Stimulated activated naive CD4-positive, alpha-beta T cell (primary cell): ENCODE results near the gene WIF1.

Experiments
- DNase-seq, 6 experiments: peaks; one replicate each; lab custom pipeline; 2025; lab: John Stamatoyannopoulos, UW

Gene WIF1

DNA sequence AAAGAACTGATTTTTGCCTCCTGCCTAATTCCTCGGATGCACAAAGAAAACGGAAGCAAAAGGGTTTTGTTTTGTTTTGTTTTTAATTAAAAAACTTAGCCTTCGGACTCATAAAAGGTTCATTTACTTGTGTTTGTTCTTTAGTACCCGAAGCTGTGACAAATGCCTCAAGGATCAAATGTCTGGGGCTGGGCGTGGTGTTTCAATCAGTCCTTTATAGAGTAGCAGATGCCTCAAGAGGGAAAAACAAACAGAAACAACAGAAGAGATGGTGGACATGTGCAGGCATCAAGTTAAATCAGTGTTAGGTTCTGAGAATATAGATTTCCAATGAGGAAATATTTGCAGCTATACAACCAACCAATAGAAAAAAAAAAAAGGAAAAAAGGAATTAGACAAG is 1.6 kb upstream of the WIF1 start:
- no peak for DNase-seq

DNA sequence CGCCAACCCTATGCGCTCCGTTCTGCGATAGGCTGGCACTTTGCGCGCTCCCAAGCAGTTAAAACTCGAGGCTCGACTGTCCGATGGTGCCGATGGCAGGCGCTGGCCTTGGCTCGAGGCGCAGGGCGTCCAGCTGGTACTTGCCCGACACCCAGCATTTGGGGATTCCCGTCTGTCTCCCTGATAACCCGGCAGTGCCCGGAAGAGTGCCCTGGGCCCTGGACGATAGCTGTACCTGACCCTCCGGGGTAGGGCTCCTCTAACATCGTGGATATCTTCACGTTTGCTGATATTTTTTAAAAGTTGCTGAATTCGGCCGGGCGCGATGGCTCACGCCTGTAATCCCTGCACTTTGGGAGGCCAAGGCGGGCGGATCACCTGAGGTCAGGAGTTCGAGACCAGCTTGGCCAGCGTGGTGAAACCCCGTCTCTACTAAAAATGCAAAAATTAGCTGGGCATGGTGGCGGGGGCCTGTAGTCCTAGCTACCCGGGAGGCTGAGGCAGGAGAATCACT is 908 bp upstream of the WIF1 start:
- DNase-seq, result no peak

DNA sequence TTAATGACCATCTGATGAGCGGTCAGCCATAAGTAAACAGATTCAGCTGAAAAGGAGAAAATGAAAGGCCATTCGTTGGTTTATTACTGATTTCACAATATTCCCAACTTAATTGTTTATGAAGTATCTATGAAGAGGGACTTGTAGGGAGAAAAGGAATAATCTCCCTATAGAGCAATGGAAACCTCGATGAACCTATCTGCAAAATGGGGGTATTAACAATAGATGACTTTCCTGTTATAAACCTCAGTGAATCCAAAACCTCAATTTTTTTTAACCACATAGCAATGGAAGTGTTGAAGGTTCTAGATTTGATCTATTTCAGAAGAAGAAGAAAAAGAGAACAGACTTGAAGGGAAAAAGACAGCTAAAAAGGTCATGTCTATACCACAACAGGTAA is 2.0 kb downstream of the WIF1 start:
- no peak for DNase-seq

DNA sequence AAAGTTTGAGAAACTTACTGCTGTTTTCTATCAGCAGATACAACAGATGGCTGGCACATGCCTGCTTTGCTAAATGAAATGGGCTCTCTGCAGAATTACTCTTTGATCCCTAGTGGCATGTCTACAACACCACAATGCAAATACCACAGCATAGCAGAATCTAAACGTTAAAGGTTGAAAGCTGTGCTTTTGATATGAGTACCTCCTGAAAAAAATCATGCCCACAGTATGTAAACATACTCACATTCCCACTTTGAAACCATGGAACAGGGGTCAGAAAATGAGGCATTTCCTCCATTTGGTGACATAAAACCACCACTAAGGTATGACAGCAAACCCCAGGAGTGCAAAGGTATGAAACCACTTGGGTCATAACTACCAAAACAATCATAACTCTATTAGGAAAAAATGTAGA is 7.5 kb downstream of the WIF1 start:
- no peak for DNase-seq

DNA sequence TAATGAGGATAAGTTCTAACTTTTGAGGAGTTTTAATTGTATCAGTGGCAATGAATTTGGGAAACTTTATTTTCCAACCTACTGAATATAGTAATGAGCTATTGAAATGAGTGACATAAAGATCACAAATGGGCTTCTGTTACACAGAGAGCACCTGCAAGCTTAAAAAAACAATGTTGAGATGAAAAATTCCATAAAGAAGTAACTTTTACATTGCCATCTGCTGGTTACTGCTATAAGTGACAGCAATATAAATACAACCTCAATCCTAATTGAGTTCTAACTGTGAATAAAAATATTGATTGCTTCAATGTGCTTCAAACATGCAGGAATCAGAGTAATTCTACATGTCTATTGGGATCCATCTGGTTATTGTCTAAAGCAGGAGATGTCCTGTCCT is 14.2 kb downstream of the WIF1 start:
- no peak for DNase-seq

DNA sequence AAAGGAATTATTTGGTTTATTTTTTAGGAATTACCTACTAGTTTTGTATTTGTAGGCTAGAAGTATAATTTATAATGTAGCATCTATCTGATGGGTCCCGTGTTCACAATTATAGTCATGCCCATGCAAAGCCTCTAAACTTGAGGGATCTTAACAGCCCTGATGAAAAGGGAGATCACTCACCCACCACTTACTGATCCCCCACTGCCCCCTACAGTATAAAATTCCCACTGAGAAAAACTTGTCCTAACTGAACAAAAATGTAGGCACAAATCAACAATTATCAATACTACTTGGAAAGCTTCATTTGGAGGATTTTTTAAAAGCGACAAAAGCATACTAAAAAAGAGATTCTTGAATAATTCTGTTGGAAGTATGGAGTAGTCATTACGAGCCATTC is 21.0 kb downstream of the WIF1 start:
- no peak for DNase-seq

DNA sequence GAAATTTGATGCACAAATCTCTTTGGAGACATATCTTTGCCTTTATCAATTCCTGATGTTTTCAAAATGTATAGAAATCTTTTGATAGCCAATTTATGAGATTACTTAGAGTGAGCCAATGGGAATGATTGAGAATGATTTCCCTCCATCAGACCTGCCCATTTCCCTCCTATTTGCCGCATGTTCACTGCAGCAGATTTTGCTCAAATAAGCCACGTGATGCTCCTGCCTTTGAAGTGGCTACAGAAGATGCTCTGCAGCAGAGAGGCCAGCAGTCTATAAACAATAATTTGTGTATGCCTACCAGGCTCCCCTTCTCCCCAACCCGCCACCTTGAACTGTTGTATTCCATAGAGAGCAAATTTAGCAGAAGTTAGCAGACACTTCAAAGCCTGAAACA is 21.9 kb downstream of the WIF1 start:
- no peak for DNase-seq

DNA sequence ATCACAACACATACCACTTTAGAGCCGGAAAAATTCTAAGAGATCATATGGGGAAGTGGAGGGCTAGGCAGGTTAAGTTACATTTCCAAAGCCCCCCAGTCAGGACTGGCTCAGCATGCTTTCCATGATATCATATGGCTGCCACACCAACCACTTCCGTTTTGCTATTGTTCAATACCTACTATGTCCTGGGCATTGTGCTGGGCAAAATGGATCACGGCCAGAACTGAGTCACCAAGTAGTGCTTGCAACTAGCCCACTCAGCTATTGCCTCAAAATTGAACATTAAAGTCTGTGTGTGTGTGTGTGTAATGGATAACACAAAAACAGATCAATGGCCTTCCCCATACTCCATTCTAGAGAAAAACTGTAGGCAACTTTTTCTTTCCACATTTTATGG is 22.7 kb downstream of the WIF1 start:
- DNase-seq, result no peak

DNA sequence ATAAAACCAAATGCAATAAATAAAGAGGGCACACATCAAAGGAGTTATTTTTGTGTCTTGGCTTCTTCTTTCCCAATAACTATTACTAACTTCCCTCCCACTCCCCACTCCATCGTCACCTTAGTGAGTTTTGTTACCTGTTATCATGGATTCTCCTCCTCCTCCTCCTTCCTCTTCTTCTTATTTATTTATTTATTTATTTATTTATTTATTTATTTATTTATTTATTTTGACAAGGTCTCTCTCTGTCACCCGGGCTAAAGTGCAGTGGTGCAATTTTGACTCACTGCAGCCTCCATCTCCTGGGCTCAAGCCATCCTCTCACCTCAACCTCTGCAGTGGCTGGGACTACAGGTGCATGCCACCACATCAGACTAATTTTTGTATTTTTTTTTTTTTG is 26.4 kb downstream of the WIF1 start:
- DNase-seq, result no peak

DNA sequence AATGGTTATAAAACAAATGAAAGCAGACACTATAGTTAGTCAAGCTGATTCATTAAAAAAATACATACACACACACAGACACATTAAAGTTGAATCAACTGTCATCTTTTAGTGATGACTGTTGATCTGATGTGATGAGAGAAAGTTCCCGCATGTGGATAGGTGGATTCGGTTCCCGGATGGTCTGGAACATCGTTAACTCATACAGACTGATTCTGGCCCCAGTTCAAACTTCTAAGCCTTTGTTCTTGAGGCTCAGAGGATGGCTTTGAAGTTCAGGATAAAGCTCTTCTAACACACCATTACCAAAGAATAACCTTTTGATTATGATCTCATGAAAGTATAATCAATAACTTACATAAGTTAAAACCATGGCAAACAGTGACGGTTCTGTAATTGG is 27.5 kb downstream of the WIF1 start:
- DNase-seq, result no peak

DNA sequence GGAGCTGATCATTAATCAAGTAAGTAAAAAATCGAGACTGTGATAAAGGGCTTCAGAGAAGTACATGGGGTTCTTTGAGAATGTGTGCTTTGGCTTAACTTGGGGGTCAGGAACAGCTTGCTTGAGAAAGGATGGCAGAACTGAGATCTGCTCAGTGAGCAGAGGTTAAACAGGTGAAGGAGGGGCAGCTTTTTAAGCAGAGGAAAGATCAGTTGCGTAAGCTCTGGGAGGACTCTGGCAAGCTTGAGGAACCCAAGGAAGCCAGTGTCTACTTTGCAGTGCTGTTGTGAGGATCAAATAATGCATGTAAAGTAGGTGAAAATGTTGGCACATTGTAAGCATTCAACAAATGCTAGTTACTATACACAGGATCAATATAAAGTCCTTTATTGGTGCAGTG is 30.6 kb downstream of the WIF1 start:
- no peak for DNase-seq

DNA sequence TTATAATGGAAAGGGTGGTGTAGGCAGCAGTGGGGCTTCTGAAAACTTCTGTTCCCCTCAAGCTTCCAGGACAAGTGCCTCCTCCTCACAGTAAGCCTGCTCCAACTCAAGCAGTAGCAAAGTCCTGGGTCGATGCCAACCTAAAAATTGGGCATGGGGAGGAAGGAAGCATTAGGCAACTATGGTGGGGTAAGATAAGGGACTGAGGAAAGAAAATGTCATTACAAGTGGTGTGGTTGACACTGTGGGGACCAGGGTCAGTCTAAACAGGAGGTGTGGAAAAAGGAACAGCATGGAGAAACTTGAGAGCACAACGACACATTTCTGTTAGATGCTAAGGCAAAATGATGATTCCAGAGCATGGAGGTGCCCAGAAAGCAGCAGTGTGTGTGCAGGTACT is 34.9 kb downstream of the WIF1 start:
- no peak for DNase-seq

DNA sequence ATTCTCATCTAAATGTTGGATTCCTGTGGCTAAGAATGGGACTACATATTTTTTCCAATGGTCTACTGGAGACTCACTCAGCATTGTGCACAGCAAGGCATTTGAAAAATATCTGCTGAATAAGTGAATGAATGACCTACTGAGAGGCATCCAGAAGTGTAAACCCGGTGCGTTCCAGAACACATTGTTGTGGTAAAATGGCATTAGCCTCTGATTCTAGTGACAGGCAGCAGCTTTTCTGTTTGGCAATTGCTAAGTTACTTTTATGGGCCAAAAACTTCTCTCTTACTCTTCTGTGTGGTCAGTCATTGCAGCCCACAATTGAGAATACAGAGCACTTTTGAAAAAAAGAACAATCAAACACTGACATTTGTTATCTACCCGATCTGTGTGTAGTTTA is 36.5 kb downstream of the WIF1 start:
- DNase-seq, result no peak

DNA sequence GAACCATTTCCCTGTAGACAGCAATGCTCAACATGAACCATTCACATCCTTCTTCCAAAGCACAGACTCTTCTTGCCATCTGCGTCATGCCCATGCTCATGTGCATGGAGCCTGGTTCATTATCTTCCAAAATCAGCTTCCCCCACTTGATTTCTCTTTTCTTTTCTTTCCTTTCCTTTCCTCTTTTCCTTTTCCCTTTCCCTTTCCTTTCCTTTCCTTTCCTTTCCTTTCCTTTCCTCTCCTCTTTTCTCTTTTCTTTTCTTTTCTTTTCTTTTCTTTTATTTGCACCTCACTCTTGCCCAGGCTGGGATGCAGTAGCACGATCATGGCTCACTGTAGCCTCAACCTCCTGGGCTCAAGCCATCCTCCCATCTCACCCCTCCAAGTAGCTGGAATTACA is 37.5 kb downstream of the WIF1 start:
- DNase-seq, result no peak

DNA sequence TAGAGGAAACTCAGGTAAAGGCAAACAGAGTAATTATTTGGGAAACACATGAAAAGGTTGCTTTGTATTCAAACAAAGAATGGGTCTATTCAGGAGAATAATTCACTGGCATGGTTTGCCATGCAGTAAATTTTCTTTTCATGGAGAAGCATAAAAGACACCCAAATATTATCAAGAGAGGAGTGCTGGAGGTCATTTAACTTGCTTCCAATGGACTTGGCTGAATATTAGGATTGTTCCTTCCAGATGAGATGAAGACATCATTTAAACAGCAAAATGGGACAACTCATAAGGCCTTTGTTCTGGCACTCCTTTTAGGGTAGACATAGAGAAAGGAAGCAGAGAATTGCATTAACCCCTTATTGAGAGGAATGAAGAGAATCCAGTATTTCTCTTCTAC is 38.7 kb downstream of the WIF1 start:
- DNase-seq, result no peak

DNA sequence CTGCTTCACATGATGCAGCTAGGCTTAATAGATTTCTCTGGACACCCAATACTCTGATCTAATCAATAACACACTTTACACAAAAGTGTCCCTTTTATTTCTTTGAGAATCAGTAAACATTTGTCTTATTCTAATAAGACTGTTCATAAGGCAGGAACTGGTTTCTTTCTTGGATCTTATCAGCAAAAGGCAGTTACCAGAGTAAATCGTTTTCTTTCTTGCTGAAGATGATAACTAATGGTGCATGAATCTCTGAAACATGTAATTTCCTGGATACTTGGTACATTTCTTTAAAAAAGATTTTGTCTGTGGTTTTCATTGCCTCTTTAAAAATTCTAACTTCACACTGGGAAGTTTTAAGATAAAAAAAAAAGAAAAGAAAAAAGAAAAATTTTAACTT is 39.6 kb downstream of the WIF1 start:
- no peak for DNase-seq

DNA sequence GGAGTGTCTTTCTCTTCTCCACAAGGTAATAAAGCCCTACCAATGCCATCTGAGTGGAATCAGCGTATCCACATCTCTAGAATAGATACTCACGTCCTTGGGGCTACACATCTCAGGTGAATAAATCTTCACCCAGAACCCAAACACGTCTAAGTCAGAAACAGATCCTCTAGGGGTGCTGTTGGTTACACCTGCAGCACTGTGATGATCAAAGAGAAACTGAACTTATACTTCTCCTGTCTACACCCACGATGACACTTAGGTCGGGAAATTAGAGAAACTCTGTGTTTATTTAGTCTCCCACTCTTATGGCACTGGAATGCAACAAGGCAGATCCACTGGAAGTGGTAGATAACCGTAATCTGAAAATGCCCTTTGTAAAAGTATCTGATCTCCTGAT is 46.2 kb downstream of the WIF1 start:
- DNase-seq, result no peak

DNA sequence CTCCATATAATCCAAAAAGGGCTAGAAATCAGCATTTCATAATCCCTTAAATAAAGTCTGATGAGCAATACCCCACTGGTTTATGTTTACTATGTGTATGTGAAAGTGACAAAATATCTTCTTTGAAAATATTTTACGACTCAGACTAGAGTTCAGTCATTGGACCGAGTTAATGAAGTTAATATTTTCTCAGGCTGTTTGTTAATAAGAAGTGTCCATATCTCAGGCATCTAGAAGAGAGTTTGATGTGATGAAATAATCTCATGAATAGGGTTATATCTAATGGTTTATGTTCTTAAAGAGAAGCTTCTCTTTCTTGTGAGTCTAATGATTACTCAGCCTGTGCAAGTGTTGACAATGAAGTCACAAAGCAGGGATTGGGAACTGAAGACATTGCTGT is 51.8 kb downstream of the WIF1 start:
- no peak for DNase-seq

DNA sequence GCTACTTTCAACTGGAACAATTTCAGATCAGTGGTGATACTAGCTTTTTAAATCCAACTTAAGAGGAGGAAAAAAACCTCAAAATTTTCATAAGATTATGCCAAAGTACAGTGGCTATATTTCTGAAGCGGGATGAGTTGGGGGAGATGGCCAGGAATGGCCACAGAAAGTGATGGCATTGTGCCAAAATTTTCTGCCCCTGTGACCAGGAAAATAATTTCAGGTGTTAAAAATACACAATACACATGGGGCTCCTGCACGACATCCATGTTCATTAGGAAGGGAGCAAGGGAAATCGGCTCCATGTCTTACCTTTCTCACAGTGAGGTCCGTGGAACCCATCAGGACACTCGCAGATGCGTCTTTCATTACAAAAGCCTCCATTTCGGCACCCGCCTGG is 53.7 kb downstream of the WIF1 start:
- DNase-seq, result no peak

DNA sequence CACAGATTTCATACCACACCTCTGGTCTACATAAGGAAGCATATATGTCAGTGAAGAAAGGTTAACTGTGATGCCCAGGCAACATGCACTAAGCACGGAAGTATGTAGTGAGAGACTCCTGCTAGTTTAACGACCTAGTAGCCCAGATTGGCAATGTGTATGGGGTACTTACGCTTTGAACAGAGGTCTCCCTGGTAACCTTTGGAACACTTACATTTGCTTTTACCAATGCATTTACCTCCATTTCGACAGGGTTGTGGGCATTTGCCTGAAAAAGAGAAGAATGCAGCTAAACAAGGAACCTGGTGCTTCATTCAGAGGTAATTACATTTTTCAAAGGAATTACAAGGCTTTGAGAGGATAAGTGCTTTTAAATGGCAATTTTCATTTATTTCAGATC is 65.2 kb downstream of the WIF1 start:
- no peak for DNase-seq

DNA sequence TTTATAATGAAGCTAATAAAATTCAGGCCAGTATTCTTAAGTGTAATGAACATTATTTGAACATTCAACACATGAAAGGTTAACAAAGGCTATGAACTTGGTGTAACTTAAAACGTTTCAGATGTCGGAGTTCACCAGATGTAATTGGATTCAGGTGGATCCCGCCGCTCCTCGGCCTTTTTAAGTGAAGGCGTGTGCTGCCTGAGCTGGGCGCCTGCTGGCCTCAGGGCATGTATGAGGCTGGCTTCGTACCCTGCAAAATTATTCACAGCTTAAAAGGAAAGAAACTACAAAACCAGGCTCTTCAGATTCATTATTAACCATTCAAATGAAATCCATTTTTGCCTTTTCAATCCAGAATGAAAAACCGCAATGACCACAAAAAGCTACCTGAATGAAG is 69.9 kb downstream of the WIF1 start:
- no peak for DNase-seq

DNA sequence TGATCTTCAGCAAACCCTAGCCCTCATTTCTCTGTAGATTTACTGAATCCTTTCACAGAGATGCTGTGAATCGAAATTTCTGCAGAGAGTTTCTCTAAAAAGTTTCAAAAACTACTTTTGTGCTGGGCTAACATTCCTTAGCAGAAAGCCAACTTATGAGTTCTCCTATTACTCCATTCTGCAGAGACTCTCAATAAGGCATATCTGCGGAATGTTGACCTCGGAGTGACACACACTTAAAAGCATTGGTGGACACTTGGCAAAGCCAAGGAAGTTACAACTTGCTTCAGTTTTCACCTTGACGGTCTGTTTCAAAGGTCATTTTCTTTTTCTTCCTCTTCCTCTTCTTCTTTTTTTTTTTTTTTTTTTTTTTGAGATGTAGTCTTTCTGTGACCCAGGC is 75.8 kb downstream of the WIF1 start:
- no peak for DNase-seq

DNA sequence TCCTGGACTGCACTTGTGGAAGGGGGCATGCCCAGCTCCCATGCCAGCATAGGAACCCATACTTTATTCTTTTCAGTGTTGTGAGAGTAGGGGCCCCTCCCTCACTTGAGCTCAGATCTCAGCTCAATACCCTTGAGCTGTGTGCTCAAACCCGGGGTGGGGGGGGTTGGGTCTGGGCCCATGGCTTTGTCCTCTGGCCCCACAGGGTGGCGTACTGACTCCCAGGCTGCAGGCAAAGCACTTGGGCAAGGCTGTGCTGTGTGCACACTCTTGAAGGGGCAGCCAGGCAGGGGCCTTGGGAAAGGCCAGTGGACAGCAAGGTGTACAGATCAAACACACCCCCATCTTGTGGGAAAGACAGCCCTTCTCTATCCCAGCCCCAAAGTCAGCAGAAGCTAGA is 81.8 kb downstream of the WIF1 start:
- DNase-seq, result no peak

DNA sequence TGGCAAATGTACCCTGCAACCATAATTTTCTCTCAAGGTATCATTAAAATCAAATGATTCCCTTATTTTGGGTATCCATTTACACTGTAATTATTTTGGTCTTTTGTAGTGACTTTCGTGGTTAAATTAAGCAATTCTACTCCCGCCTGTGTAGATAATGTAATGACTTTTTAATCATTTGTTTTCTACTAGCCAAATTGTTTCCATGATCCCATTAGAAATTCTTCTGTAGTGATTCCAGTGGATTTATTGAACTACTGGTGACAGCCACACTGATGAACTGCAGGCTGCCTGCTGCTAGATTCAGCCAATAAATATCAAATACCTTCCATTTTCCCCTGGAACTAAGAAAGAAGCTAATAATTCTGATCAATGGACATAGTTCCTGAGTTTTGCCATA is 96.0 kb downstream of the WIF1 start:
- no peak for DNase-seq

DNA sequence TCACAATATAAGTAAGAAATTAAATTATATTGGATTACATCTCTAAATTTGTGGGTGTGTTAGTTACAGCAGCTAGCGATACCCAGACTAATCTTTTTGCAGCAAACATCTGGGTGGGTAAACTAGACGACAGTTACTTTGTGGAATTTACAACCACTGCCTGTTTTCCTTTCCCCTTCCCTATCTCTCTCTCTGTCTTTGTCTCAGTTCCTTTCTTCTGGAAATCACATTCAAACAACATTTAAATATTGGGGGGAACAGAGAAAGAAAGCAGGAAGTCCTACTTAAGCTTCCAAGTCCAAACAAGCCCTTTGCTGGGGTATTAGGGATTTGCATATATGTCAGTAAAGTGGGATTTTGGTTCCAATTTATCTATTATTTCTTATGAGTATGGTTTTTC is 97.6 kb downstream of the WIF1 start:
- DNase-seq, result no peak
